ENCODE data around the gene SMIM38. TPM values are rescaled to one million over a fixed set of nuclear protein-coding genes. Genes with fewer than 3 reads are reported as not detected.
A peak's percentile ranks its signal among the peaks of the same experiment; 100 is the strongest.
"Not testable (repeated sequence)": the region's sequence is repeated elsewhere in the genome, so short reads cannot be mapped to it uniquely, and the experiment has no call there.

SMIM38 gene
- total and polyA plus RNA-seq, 9 of the 15 experiments (the other 6 are each of a cell fraction or from before 2014, with no cell fraction given): 0.07 to 1.2 (median 0.21) TPM; not detected in 2

GRCh38 chr11:69148806-69149205 is 6.9 kb upstream of the SMIM38 start:
- in situ Hi-C loops (cut with MboI): no loop called here
- peaks cover 2 to 11% of the 10 kb centered on the region in 2 experiments; a peak in 4 of 5 replicates for H3K27me3 ChIP-seq (ENCODE audit: control insufficient read depth in 2 of 2, insufficient read depth in 2 of 2, low read length in 2 of 2)
- H2AFZ ChIP-seq (ENCODE audit: low read depth, low read length): peak overlapping the region; percentile 18; the same call in 1 of the 2 replicates
- H3K9ac ChIP-seq (ENCODE audit: insufficient read depth in 1 of 2, low read depth in 2 of 2, low read length in 2 of 2): no peak overlapping the region
- no TSS peak for BruUV-seq (replicated peaks)
- FAIRE-seq (no peak), DNase-seq (ENCODE audit: extremely low read depth in 1 of 4, low spot score in 3 of 4) (no peak), ATAC-seq (no peak)
- H3K4me1 ChIP-seq (replicated peaks in 1 of 2; ENCODE audit: control insufficient read depth in 2 of 2, insufficient read depth in 2 of 2, low read length in 2 of 2): peaks cover 0 to 3% of the 10 kb centered on the region in 2 experiments; a peak in 2 of 5 replicates
- H3K9me1 ChIP-seq (ENCODE audit: control insufficient read depth, insufficient read depth, low read length): peaks cover 4% of the 10 kb centered on the region
- no peaks in the 10 kb centered on the region for H3K79me2 ChIP-seq (ENCODE audit: control insufficient read depth, insufficient read depth, low read length)
- 48% methylated on average over 9 of the region's 9 CpGs for WGBS (ENCODE audit: insufficient coverage, low coverage, missing lambda C conversion rate)
- intact Hi-C loops (cut with micrococcal nuclease): no loop called here
- H3K9me3 ChIP-seq (replicated peaks; ENCODE audit: control insufficient read depth, insufficient read depth, low read depth, low read length): no peaks in the 10 kb centered on the region
- ChIA-PET POLR2A (no interaction called here), CTCF (ENCODE audit: low intra/inter-chr PET ratio) (no interaction called here)
- no peak for TF ChIP-seq POLR2A (conservative IDR thresholded peaks at IDR 0.05)
- no peak overlapping the region for H3K4me3 ChIP-seq
- no peak overlapping the region for H3K27ac ChIP-seq (ENCODE audit: extremely low read depth, low read depth, low read length)
- no peaks in the 10 kb centered on the region for H4K20me1 ChIP-seq (replicated peaks; ENCODE audit: control insufficient read depth, insufficient read depth, low read length)
- no peaks in the 10 kb centered on the region for H3K36me3 ChIP-seq (ENCODE audit: control insufficient read depth, insufficient read depth, low read length)
- H3K4me2 ChIP-seq (ENCODE audit: insufficient read depth, low read length): no peak overlapping the region

GRCh38 chr11:69149338-69150045 is 6.2 kb upstream of the SMIM38 start:
- H3K4me1 ChIP-seq (replicated peaks in 1 of 2; ENCODE audit: control insufficient read depth in 2 of 2, insufficient read depth in 2 of 2, low read length in 2 of 2); CTCF ChIA-PET (ENCODE audit: low intra/inter-chr PET ratio); FAIRE-seq; DNase-seq (ENCODE audit: extremely low read depth in 1 of 4, low spot score in 3 of 4); BruUV-seq (replicated peaks); ATAC-seq; in situ Hi-C loops (cut with MboI); H3K4me3 ChIP-seq; H3K9ac ChIP-seq (ENCODE audit: insufficient read depth in 1 of 2, low read depth in 2 of 2, low read length in 2 of 2); H2AFZ ChIP-seq (ENCODE audit: low read depth, low read length); H3K79me2 ChIP-seq (ENCODE audit: control insufficient read depth, insufficient read depth, low read length); H3K9me3 ChIP-seq (replicated peaks; ENCODE audit: control insufficient read depth, insufficient read depth, low read depth, low read length); H3K27ac ChIP-seq (ENCODE audit: extremely low read depth, low read depth, low read length); H3K4me2 ChIP-seq (ENCODE audit: insufficient read depth, low read length); H4K20me1 ChIP-seq (replicated peaks; ENCODE audit: control insufficient read depth, insufficient read depth, low read length); intact Hi-C loops (cut with micrococcal nuclease); H3K9me1 ChIP-seq (ENCODE audit: control insufficient read depth, insufficient read depth, low read length); H3K36me3 ChIP-seq (ENCODE audit: control insufficient read depth, insufficient read depth, low read length): not testable (repeated sequence)
- POLR2A ChIA-PET: interaction anchor here (1.2 kb wide), 1 partner anchor 9 kb away, joined by 4 read pairs; no protein-coding TSS in a partner anchor
- 14% methylated on average over 10 of the region's 11 CpGs for WGBS (ENCODE audit: insufficient coverage, low coverage, missing lambda C conversion rate)
- peaks cover 2 to 11% of the 10 kb centered on the region in 2 experiments; a peak in 4 of 5 replicates for H3K27me3 ChIP-seq (ENCODE audit: control insufficient read depth in 2 of 2, insufficient read depth in 2 of 2, low read length in 2 of 2)
- TF ChIP-seq ASH1L (IDR thresholded peaks at IDR 0.05; ENCODE audit: borderline replicate concordance, low read depth, partially characterized antibody): peak; percentile 41
- peak; percentile 17; the same call in 1 of the 2 replicates for TF ChIP-seq ZNF316 (IDR thresholded peaks at IDR 0.05)
- peak; percentile 56 for TF ChIP-seq NFYB (IDR thresholded peaks at IDR 0.05; ENCODE audit: extremely low read depth, insufficient read length)
